HG02840 (cell line): ENCODE results near the gene POLR3K.

ENCODE experiments used
- ATAC-seq: cut with Tn5 transposase; IDR thresholded peaks from one replicate; pipeline ENCODE4 v1.9.1; 2021; ENCODE audit warnings: mild to moderate bottlenecking, moderate library complexity, moderate number of reproducible peaks; ENCODE audit not compliant: unreplicated experiment, low FRiP score

The POLR3K gene

DNA sequence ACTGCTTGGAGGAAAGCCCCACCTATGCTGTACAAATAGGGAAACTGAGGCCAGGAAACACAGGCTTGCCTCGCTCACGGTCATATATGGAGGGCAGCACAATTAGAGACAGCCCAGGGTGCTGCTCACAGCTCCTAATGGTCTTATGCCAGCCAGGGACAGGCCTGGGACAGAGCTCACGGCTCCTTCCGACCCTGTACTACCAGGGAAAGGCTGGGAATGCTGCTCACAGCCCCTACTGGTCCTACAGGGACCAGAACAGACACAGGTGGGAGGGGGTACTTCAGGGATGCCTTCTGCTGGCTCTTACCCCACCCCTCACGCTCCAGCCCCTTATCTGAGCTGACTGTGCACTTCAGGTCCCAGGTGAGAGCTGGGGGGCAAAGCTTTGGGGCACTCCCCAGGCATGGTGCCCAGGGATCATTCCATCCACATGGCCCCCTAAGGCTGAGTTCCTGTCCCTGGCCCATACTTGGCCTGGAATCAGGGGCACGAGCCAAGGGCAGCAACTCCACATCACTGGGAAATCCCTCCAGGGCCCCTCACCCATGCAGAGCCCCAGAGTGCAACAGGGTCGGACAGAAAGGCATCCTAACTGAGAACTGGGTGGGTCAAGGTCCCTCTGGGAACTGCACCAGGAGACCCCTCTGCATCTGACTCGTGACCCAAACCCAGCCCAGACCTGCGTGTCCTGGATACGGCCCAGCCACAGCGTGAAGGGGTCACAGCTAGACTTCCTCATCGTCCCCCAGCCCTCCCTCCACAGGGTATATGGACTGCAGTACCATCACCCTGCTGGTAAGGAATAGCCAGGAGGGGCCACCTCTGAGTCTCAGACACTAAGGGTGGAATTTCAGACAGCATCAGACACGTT lies 13.1 kb upstream of the POLR3K start:
- no peak for ATAC-seq

GRCh38 chr16:65745-66144 lies 12.3 kb upstream of the POLR3K start:
- no peak for ATAC-seq

DNA sequence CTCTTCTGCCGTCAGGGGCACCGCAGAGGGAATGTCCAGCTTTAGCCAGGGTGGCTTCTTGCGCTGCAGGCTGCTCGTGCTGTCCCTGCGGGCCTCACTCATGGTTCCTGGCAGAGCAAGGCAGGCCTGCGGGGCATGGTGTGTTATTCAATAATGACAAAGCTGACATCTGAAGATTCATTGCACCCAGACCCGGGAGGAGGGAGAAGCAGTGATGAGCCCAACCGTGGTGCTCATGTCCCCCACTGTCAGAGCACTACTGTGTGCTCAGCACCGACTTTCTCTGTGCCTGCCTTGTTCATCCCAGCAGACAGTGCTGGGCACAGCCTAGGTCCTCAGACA lies 11.5 kb upstream of the POLR3K start:
- ATAC-seq, result no peak

- ATAC-seq, result no peak
Measured at GRCh38 chr16:63998-64913, 10.8 kb upstream of the POLR3K start.

GRCh38 chr16:63466-63865 lies 10.1 kb upstream of the POLR3K start:
- ATAC-seq, result no peak

- ATAC-seq, result no peak
Measured at GRCh38 chr16:62968-63391, 9.6 kb upstream of the POLR3K start.

DNA sequence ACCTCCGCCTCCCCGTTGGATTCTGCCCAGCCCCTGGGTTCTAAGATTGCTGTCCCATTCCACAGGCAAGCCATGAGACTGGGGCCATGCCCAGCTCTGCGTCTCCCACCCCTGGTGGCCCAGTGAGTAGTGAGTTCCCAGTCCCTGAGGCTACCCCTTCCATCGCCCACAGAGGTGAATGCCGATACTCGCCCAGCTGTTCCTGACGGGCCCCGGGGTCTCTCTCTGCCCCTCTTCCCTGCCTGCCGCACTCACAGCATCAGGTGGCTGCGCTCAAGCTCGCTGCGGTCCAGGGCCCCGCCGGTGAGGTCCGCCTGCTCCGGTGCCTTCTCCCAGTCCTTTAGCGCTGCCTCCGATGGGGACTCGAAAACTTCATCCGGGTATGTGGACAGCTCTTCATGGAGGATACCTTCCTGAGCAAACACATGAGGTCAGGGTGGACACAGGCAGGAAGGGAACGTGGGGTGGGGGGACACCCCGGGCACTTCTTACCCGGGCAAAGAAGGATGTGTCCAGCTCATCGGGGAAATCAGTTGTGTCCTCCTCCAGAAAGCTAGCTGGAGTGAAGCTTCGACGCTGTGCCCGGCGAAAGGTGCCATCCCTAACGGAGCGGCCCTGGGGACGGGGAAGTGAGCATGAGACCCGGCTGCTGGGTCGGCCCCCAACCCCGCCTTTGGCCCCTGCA lies 9.0 kb upstream of the POLR3K start:
- ATAC-seq, result no peak

DNA sequence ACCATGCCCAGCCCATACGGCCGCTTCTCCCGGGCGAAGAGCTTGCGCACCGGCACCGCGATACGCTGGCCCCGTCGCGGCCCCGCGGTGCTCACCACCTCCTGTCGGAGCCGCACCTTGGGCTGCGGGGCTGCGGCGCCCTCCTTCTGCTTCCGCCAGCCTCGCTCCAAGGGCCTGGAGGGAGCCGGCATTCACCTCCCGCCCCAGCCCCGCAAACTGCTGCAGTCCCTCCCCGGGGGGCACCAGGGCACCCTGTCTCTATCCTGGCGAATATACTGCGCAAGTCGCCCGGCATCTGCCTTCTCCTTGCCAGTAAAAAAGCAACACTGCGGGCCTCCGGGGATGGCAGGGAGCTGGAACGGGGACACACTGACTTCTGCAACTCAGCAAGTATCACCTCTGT lies 8.5 kb upstream of the POLR3K start:
- ATAC-seq, result no peak

GRCh38 chr16:60929-61878 lies 7.8 kb upstream of the POLR3K start:
- ATAC-seq, result no peak

DNA sequence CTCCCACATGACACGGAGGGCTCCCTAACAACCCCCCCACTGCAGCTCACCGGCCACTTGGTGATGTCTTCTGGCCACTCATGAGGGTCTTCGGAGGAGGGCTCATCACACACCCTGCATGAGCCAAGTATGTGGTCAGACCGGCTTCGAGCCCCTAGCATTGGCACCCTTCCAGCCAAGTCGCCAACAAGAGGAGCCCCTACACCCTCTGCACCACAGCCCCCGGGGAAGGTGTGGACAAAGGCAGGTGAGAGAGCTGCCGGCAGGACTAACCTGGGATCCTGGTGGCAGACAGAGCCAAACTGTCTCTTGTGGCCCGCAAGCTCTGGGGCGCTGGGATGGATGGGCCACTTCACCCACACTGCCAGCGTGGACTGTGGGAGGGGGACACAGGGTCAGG lies 6.8 kb upstream of the POLR3K start:
- ATAC-seq, result no peak

GRCh38 chr16:59440-60059 lies 6.1 kb upstream of the POLR3K start:
- no peak for ATAC-seq

GRCh38 chr16:58491-59439 lies 5.4 kb upstream of the POLR3K start:
- ATAC-seq, result no peak

- ATAC-seq, result no peak
Measured at GRCh38 chr16:57711-58110, 4.3 kb upstream of the POLR3K start.

DNA sequence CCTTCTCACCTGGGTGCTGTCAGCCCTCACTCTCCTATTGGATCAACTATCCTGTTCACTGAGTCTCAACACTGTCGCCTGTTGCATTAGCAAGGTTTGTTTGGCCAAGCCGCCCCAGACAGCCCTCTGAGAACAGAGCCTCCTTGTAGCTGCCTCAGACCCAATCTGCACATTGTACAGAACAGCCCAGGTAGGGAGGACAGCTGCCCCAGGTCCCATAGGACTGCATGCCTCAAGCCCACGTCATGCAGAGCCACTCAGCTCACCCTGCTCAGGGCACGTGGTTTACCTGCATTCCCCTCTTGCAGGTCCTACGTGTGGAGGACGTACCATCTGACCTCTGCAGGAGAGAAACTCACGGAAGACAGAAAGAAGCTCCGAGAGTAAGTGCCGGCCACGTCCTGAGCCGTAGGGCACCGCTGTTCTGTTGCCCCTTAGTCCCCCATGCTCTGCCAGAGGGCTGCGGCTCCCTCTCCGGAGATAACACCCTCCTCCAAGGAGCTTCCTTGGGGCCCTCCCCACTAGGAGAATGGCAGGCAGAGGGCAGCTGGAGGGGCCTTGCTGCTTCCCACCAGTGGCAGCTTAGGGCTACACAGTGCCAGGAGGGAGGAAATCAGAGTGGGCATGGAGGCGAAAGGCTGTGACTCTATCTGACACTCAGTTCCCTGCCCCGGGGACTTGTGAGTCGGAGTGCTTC lies 3.0 kb upstream of the POLR3K start:
- no peak for ATAC-seq

DNA sequence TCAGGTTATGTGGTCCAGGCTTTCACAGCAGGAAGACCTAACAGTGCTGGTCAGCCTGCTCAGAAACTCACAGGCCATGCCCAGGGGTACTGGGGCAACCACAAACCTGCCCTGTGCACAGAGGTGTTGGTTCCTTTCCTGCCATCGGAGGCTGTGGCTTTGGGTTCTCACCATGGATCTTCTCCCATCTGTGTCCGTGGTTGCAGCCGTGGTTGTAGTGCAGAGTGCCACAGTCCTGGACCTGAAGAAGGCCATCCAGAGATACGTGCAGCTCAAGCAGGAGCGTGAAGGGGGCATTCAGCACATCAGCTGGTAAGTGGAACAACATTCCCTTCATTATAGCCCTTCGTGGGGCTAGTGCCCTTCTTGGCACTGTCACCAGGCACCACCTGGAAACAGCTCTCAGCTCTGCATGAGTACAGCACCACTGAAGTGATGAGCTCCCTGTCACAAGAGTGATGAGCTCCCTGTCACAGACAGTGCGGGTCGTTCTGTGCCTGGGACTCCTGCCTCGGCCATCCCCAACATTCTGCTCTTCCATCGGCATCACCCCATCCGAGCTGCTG lies 2.2 kb upstream of the POLR3K start:
- no peak for ATAC-seq

DNA sequence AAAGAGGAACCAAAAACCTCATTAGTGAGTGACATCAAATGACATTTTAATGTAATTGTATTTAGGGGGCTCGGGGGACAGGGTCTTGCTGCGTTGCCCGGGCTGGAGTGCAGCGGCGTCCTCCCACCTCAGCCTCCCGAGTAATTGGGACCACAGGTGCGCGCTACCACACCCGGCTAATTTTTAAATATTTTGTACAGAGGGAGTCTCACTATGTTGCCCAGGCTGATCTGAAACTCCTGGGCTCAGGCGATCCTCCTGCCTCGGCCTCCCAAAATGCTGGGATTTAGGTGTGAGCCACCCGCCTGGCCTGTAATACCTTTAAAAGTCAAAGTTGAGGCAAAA lies 801 bp upstream of the POLR3K start:
- no peak for ATAC-seq

- no peak for ATAC-seq
Measured at GRCh38 chr16:50769-51591, 2.4 kb downstream of the POLR3K start.
